IPS-18c (cell line): ENCODE data around the gene MYL3.
A peak's percentile ranks its signal among the peaks of the same experiment; 100 is the strongest.

Source experiments
- H3K4me3 ChIP-seq: 2 replicates; pipeline ENCODE4 v1.7.0; 2013; ENCODE audit warnings: low read depth, mild to moderate bottlenecking, low read length, moderate library complexity; ENCODE audit not compliant: insufficient read depth
- H3K9me3 ChIP-seq: one replicate; pipeline ENCODE4 v1.6.1; 2013; ENCODE audit warnings: mild to moderate bottlenecking, low read length, moderate library complexity; ENCODE audit not compliant: control insufficient read depth, insufficient read depth

The MYL3 gene

GRCh38 chr3:46849686-46850467, 13.4 kb downstream of the MYL3 start:
- no peak overlapping the region for H3K4me3 ChIP-seq
- H3K9me3 ChIP-seq = no peaks in the 10 kb centered on the region

DNA sequence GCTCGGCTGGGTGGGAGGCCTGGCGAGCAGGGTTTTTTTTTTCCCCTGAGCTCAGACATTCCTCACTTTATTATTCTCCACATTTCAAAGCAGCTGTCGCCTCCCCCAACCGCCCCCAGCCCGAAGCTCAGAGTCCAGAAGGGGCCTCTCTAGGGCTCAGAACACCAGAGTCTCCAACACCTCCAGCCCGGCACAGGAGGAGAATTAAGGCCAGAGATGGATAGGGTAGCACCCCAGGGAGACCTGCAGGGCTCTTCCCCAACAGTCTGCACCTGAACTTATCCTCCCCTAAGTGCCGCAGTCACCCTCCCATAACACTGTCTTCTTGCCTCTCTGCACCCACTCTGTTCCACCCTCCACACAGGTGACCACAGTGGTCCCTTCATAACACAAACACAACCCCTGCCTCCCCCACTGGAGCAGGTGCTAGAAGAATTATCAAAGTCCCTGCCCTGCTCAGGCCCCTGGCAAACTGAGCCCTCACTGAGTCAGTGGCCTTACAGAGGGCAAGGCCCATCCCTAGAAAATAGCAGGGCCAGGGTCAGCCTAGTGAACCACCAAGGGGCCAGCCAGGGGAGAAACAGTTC, 14.1 kb downstream of the MYL3 start:
- Histone ChIP-seq H3K4me3 (no peak overlapping the region), H3K9me3 (no peaks in the 10 kb centered on the region)

DNA sequence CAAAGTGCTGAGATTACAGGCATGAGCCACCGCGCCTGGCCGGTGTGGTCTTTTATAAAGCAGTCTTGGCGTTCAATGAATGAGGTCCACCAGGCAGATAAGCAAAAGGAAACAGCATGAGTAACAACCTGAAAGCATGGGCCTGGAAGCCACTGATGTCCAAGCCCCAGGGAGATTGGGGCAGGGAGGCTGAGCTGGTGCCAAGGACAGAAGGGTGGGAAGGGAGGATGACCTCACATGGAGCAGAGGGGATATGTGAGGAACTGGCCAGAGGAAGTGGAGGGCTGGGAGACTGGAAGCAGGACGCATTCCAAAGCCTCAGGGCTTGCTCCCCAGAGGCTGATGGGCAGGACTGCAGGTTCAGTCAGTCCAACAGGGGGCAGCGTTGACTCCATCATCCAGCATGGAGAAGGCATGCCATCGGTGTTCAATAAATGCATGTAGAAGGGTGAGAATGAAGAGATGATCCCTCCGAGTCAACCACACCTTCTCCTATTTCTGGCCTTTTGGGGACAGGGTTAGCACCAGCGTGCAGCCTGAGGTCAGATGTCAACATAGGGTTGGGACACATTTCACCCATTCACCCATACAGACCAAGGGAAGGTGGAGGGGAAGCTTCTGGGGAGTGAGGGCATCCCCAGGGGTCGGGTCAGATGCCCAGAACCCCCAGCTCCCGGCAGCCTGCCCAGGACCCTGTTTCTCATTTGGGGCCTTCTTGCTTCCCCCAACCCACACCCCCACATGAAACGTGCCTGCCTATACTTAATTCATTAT, 14.8 kb downstream of the MYL3 start:
- no peaks in the 10 kb centered on the region for H3K9me3 ChIP-seq
- no peak overlapping the region for H3K4me3 ChIP-seq

DNA sequence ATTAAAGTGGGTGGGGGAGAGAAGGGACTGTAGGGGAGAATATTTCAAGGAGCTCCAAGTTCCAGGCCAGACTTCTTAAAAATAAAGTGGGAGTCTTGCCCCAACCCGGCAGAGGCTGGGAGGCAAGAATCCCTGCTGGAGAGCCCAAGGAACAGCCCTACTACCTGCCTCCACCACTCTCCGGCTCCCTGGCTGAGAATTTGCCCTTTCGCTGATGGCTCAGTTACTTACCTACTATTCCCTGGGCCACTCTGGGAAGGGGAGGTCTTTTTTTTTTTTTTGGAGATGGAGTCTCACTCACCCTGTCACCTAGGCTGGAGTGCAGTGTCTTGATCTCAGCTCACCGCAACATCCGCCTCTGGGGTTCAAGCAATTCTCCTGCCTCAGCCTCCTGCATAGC, 15.5 kb downstream of the MYL3 start:
- H3K9me3 ChIP-seq = no peaks in the 10 kb centered on the region

DNA sequence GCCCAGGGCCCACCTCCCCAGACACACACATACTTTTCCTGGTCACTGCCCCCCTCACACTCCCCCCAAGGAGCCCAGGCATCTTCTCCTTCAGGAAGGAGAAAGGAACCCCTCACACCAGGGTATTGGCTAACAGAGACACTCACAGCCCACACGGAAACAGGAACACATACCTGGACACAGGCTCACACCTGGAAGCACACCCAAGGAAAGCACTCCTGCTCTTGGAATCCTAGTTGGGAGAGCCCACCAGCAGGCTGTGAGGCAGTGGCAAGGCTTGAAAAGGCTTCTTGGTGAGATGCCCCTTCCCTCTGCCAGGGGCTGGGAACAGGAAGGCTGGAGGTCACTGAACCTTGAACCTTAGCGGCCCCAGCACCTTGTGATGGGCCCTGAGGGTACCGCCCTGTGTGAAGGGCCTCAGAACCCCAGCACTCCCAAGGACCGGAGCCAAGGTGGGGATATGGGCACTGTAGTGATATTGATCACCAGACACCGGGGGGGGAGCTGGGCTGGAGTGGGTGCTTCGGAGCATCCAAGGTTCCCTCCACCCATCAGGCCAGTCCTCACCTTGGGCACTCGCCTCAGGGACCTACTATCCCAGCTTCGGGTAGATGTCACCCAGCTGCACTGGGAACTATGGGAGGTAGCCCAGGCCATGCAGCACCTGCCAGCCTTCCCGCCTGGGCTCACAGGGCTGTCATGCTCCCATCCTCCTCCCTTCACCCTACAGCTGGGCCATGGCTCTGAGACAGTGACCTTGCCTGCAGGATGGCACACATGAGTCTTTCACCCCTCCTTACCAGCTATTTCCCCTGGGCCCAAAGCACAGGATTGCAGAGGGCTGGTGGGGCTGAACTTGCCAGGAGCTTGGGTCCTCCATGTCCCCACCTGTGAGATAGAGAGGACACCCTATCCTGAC, 16.4 kb downstream of the MYL3 start:
- no peak overlapping the region for H3K4me3 ChIP-seq
- H3K9me3 ChIP-seq = no peaks in the 10 kb centered on the region

More for the DNA sequence above, 15.5 kb downstream of the MYL3 start:
- H3K4me3 ChIP-seq = no peak overlapping the region

- H3K4me3 ChIP-seq = peak overlapping the region; percentile 49
- H3K9me3 ChIP-seq = no peaks in the 10 kb centered on the region
Measured at GRCh38 chr3:46845860-46846623, 17.2 kb downstream of the MYL3 start.

GRCh38 chr3:46845397-46845859, 17.8 kb downstream of the MYL3 start:
- no peaks in the 10 kb centered on the region for H3K9me3 ChIP-seq
- peak overlapping the region; percentile 49 for H3K4me3 ChIP-seq

DNA sequence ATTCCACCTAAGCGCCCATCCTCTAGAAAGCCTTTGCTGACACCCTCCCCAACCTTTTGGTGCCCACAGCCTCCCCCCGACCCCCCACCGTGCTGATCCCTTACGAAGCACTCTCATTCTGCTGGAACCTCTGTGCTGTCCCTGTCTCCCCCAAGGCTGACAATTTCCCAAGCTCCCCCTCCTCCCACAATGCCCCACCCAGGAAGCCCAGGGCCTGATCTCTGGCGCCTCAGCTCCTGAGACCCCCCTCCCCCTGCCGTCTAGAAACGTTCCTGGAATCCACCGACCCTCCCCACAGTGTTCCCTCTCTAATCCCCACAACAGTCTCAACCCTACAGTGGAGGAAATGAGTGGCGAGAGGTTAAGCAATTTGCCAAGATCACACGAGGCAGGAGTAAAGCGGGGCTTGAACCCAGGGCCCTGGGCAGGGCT, 18.3 kb downstream of the MYL3 start:
- H3K9me3 ChIP-seq = no peaks in the 10 kb centered on the region

GRCh38 chr3:46844397-46844796, 18.8 kb downstream of the MYL3 start:
- Histone ChIP-seq H3K4me3 (no peak overlapping the region), H3K9me3 (no peaks in the 10 kb centered on the region)

More for the DNA sequence above, 18.3 kb downstream of the MYL3 start:
- peak overlapping the region; percentile 49 for H3K4me3 ChIP-seq

- H3K9me3 ChIP-seq = no peaks in the 10 kb centered on the region
- no peak overlapping the region for H3K4me3 ChIP-seq
Measured at GRCh38 chr3:46843508-46843907, 19.7 kb downstream of the MYL3 start.

- H3K9me3 ChIP-seq = no peaks in the 10 kb centered on the region
- H3K4me3 ChIP-seq = no peak overlapping the region
Measured at GRCh38 chr3:46840491-46840890, 22.8 kb downstream of the MYL3 start.

GRCh38 chr3:46838301-46838700, 24.9 kb downstream of the MYL3 start:
- Histone ChIP-seq H3K4me3 (no peak overlapping the region), H3K9me3 (no peaks in the 10 kb centered on the region)

GRCh38 chr3:46835491-46835890, 27.8 kb downstream of the MYL3 start:
- Histone ChIP-seq H3K4me3 (no peak overlapping the region), H3K9me3 (no peaks in the 10 kb centered on the region)

GRCh38 chr3:46835054-46835453, 28.2 kb downstream of the MYL3 start:
- Histone ChIP-seq H3K9me3 (no peaks in the 10 kb centered on the region), H3K4me3 (no peak overlapping the region)

DNA sequence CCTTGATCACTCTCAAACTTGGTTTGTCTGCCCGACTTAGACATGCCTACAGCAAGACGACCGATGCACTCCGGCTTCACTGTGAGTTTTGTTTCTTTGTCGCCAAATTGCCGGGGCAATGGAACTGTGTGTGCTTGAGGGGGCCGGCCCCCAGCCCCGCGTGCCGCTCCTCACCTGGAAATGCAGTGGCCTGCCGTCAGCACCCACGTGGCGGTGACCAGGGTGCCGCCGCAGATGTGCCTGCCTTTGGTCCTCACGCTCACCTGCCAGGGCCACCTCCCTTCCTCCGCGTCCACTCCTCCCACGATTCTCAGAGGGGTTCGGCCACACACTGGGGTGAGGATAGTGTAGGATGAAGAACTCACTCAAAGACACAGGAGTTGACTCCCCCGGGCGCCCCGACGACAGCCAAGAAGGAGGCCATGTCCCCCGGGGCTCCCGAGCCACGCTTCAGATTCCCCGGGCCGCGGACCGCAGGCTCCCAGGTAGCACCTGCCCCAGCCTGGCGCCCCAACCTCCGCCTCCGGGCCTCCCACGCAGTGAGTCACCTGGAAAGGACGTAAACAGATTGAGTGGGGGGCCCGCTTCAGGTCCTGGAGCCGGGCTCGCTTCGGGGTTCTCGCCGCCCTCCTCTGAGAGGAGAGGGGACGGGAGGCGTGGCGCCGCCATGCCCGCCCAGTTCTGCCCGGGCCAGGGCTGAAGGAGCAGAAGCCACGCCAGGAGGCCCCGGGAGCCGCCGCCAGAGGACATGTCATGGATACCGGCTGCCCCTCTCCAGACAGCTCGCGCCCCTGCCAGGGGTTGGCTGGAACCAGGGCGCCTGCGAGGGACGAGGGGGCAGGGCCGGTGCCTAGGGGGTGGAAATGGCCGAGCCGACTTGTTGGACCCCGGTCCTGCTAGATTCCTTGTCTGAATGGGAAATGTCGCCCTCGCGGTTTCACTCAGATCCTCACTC, 29.6 kb downstream of the MYL3 start:
- no peaks in the 10 kb centered on the region for H3K9me3 ChIP-seq
- no peak overlapping the region for H3K4me3 ChIP-seq
